ENCODE measurements around the gene FSHB.
"Not testable (repeated sequence)": the region's sequence is repeated elsewhere in the genome, so short reads cannot be mapped to it uniquely, and the experiment has no call there.

The FSHB gene

DNA sequence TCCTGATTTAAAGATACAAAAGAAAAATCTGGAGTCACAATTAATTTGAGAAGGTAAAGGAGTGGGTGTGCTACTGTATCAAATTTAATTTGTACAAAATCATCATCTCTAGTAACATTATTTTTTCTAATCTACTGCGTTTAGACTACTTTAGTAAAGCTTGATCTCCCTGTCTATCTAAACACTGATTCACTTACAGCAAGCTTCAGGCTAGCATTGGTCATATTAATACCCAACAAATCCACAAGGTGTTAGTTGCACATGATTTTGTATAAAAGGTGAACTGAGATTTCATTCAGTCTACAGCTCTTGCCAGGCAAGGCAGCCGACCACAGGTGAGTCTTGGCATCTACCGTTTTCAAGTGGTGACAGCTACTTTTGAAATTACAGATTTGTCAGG is at the start of gene FSHB:
Gene FSHB (plus strand): TSS at position 301 of the 400 bp plus-strand sequence. CDS start 889 bp downstream, outside the sequence.
- no peak for DNase-seq

DNA sequence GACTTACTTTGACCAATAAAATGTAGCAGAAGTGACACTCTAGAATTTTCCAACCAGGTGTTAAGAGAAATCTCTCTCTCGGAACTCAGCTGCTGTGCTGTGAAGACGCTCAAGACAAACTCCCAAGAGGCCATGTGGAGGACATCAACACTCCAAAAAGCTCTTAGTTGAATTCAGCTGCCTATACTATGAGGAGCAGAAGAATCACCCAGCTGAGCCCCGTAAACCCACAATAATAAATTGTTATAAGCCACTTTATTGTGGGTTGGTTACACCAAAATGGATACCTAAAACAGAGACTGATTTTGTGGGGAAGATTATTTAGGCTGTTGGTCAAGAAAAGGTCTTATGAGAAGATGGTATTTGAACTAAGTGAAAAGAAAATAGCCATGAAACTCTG is 44.1 kb upstream of the FSHB start:
- DNase-seq = no peak

GRCh38 chr11:30192620-30193019 is 38.2 kb upstream of the FSHB start:
- no peak for DNase-seq

GRCh38 chr11:30196400-30197206 is 34.2 kb upstream of the FSHB start:
- DNase-seq = peak; percentile 23

GRCh38 chr11:30197869-30198268 is 32.9 kb upstream of the FSHB start:
- no peak for DNase-seq

DNA sequence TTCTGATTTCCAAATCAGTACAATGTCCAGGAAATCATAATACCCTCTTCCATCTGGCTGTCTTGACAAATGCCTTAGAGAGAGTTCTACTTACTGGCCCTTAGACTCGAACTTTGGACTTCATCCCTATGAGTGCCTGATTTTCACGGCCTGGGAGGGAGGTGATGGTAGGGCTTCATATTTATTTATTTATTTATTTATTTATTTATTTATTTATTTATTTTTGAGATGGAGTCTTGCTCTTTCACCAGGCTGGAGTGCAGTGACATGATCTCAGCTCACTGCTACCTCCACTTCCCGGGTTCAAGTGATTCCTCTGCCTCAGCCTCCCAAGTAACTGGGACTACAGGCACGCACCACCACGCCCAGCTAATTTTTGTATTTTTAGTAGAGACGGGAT is 27.8 kb upstream of the FSHB start:
- not testable (repeated sequence) for DNase-seq

- no peak for DNase-seq
These were observed 27.0 kb upstream of the FSHB start for GRCh38 chr11:30203850-30204249.

GRCh38 chr11:30206249-30206996 is 24.4 kb upstream of the FSHB start:
- no peak for DNase-seq

DNA sequence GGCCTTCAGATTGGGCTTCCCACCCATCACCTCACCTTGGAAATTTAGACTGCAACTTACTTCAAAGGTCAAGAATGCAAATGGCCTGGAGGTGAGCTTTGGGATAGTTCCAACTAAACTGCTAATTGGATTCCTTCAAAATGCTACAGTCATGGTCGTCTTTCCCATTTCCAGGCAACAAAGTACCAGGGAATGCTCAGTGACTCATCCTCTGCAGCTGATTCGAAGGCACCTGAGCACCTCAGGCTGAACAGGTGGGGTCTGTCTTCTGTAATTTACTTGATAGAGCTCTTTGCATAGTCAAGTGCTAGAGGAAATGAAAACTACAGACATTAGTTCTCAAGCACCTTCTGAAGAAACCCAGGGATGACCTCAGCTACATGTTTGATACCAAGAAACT is 20.5 kb upstream of the FSHB start:
- DNase-seq = no peak

GRCh38 chr11:30216534-30216933 is 14.3 kb upstream of the FSHB start:
- no peak for DNase-seq

GRCh38 chr11:30218278-30218677 is 12.5 kb upstream of the FSHB start:
- no peak for DNase-seq

DNA sequence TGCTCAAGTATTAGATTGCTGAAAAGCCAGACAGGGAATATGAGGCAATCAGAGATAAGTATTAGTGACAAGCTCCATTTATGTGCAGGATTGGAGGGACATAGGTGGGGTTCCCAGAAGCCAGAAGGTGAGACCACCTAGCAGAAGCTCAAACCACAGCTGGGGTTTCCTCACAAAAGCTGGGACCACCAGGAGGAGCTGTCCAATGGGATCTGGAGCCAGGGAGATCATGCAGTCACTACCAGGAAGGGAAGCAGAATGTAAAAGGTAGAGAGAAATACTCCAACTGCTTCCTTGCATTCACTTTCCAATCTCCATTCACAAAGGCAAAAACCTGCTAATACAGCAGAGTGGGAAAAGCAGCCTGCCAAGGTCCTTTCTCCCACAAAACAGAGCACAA is 5.2 kb upstream of the FSHB start:
- DNase-seq = no peak

DNA sequence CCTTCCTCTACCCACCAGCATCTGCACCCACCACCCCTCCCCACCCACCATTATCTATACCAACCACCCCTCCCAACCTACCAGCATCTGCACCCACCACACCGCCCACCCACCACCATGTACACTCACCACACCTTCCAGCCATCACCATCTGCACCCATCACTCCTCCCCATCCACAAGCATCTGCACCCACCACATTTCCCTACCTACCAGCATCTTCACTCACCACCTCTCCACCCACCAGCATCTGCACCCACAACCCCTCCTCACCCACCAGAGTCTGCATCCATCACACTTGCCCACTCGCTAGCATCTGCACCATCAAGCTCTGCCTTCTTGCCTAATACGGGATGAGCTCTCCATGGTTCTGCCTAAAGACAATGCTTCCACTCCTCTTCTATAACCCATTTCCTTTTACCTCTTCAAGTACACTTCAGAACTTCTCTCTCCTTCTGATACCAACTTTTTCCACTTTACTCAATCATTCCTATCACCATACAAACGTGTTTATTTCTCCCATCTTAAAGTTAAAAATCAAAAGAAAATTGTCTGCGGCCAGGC is 2.4 kb upstream of the FSHB start:
- DNase-seq = no peak

DNA sequence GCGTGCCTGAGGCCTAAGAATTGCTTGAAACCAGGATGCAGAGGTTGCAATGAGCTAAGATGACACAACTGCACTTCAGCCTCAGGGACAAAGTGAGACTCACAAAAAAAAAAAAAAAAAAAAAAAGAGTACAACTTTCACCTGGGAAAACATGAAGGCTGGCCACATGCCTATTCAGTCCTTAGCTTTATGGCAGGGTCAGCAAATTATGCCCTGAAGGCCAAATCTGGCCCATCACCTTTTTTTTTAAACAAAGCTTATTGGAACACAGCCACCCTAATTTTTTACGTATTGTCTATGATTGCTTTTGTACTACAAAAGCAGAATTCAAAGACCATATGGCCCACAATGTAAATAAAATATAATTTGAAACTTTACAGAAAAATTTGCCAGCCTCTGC is 8.2 kb downstream of the FSHB start:
- no peak for DNase-seq

- no peak for DNase-seq
These were observed 13.5 kb downstream of the FSHB start for GRCh38 chr11:30244265-30244664.

GRCh38 chr11:30245621-30246020 is 14.8 kb downstream of the FSHB start:
- DNase-seq = no peak

DNA sequence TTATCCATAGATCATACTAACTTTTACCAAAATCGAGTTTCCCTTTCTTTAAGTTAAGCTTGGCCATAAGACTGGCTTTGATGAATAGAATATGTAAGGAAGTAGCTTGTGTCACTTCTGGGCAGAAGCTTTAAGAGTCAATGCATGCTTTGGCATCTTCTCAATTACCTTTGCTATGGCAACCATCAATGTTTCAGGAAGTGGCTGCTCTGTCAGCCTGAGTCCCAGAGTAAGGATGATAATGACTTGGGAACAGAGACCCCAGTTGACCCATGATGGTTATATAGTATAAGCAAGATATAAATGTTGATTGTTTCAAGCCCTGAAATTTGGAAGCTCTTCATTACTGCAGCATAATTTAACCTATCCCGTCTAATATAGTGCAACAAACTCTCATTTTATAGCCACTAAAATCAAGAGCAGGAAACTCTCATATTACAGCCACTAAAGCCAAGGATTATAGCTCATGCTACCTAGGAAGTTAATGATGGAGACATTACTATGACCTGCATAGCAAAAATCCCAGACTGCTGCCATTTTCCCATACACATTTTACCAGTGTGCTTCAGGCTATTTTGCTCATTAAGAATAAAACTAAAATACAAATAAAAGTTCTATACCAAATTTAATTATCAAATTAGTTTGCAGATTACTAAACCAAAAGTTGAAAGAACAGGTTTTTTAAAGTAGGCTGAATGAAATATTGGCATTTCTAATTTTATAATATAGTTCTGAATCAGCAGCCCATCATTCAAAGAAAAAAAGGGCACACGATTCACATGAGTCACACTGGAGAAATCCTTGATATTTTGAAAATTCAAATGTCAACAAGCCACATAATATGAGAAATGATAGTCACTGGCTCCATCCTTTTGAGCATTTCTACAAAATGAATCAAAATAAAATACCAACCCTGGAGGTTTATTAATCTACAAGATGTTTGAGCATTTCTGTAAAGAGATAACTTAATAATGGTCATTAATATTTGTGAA is 23.8 kb downstream of the FSHB start:
- DNase-seq = no peak

DNA sequence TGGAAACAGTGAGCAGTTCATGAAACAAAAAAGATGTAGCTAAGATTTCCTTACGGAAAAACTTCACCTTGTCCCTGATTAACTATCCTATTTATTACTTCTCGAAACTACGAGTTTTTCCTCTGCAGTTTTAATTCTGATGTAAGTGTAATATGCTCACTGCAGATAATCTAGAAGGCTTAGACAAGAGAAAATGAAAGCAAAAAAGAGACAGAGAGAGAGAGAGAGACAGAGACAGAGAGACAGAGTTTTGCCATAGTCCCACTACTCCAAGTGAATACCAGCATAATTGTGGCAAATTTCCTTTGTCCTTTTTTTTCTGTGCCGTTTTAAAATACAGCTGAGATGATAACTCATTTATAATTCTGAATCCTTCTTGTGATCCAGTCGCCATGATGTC is 24.8 kb downstream of the FSHB start:
- no peak for DNase-seq

DNA sequence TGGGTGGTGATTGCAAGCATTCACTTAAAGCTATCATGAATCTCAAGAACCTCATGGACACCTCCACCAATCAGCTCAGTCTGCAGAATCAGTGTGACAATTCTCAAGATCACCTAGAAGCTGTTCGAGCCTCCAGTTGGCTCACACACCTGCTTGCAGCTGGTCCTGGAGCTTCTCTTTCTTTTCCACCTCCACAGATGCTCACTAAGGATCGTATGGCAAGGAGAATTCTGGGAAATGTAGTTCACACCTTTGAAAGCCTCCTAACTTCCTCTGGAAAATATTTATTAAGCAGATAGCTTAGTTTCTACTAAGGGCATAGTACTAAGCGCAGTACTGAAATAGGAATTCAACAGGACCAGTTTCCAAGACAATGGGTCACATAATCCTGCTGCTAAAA is 26.2 kb downstream of the FSHB start:
- DNase-seq = no peak

GRCh38 chr11:30258679-30259078 is 27.9 kb downstream of the FSHB start:
- no peak for DNase-seq

DNA sequence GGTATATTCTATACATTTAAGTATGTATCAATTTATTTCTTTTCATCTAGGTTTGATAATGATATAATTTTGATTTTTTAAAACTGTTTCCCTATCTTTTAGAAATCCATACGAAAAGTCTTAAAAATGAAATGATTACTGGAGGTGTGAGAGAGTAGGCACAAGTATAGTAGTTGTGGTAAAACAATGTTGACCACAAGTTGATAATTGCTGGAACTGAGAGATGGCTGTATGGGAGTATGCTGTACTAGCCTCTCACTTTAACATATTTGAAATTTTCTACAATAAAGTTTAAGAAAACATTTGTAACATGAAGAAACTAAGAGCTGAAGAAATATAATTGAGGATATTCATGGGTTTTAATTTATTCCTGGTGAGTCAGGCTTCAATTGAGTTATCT is 30.0 kb downstream of the FSHB start:
- DNase-seq = no peak

GRCh38 chr11:30261821-30262220 is 31.0 kb downstream of the FSHB start:
- DNase-seq = no peak

GRCh38 chr11:30268638-30269037 is 37.8 kb downstream of the FSHB start:
- DNase-seq = not testable (repeated sequence)

All from activated CD4-positive, alpha-beta T cell treated with anti-CD3 and anti-CD28 coated beads, Interleukin-2, amount 50 U/mL, for 1 hour (primary cell).